GM12878 (cell line): ENCODE data around the gene RCAN1. TPM values are rescaled to one million over a fixed set of nuclear protein-coding genes. Genes with fewer than 3 reads are reported as not detected.

Experiments used
- ATAC-seq: fragments of 200-7000 bp; cut with Tn5 transposase; 3 replicates; pipeline ENCODE4 v1.9.1; 2020; ENCODE audit warnings: mild to moderate bottlenecking, moderate library complexity
- BruUV-seq: library from RNA; stranded (reverse); fragments of 400-500 nt; replicated peaks from 2 replicates; lab custom pipeline; 2021; lab: Mats Ljungman, UMichigan
- CTCF ChIA-PET: fragments of 300-600 bp; sonication (Branson Sonifier 250); formaldehyde crosslinking; extraction: SDS; loops from one replicate; lab custom pipeline; 2021; ENCODE audit warnings: inconsistent platforms; lab: Yijun Ruan, JAX
- POLR2A ChIA-PET: fragments of 350-600 bp; formaldehyde crosslinking; extraction: SDS; loops from one replicate; lab custom pipeline; 2021; ENCODE audit warnings: inconsistent platforms; lab: Charles Lee
- RAD21 ChIA-PET: fragments of 300-600 bp; sonication (Branson Sonifier 250); formaldehyde crosslinking; loops from one replicate; lab custom pipeline; 2023; ENCODE audit warnings: antibody characterized with exemption; ENCODE audit not compliant: unreplicated experiment; lab: Charles Lee
- SMC1A ChIA-PET: fragments of 300-600 bp; sonication (Branson Sonifier 250); formaldehyde crosslinking; loops from one replicate; lab custom pipeline; 2023; ENCODE audit not compliant: unreplicated experiment, uncharacterized antibody; lab: Charles Lee
- DNase-seq: peaks from one replicate; pipeline ENCODE4 v3.0.0-alpha.2; 2011; ENCODE audit warnings: low read depth, low spot score
- FAIRE-seq: peaks from 3 replicates; lab custom pipeline; 2011; peaks lifted over from hg19 to GRCh38; lab: Jason Lieb, UNC
- H2AFZ ChIP-seq: 2 replicates; pipeline ENCODE4 v1.6.0; 2011; ENCODE audit warnings: low read depth, low read length, control low read depth; ENCODE audit not compliant: control insufficient read depth
- H3K27ac ChIP-seq: 2 replicates; pipeline ENCODE4 v1.5.1; 2011; ENCODE audit warnings: control low read depth; ENCODE audit not compliant: control insufficient read depth, insufficient read depth
- H3K27me3 ChIP-seq, 2 experiments: replicated peaks in 1 of 2; 2 replicates each; pipeline versions ENCODE4 v1.6.0 to v1.6.1; 2011; ENCODE audit warnings: low read length in 1 of 2; ENCODE audit not compliant: control insufficient read depth in 2 of 2, insufficient read depth in 2 of 2
- H3K36me3 ChIP-seq, 2 experiments: 2 replicates each; pipeline ENCODE4 v1.5.1; 2011; ENCODE audit warnings: low read length in 1 of 2; ENCODE audit not compliant: control insufficient read depth in 2 of 2, insufficient read depth in 2 of 2
- H3K4me1 ChIP-seq: 2 replicates; pipeline ENCODE4 v1.6.1; 2011; ENCODE audit warnings: mild to moderate bottlenecking, low read length, moderate library complexity, mixed read lengths; ENCODE audit not compliant: control insufficient read depth, insufficient read depth
- H3K4me2 ChIP-seq: 2 replicates; pipeline ENCODE4 v1.6.0; 2011; ENCODE audit warnings: control low read depth; ENCODE audit not compliant: control insufficient read depth, insufficient read depth
- H3K4me3 ChIP-seq: fragments of 200-600 bp; sonication (generic); 2 replicates; pipeline ENCODE4 v1.5.1; 2016
- H3K79me2 ChIP-seq: 2 replicates; pipeline ENCODE4 v1.6.0; 2011; ENCODE audit warnings: low read length; ENCODE audit not compliant: control insufficient read depth, insufficient read depth
- H3K9ac ChIP-seq: 2 replicates; pipeline ENCODE4 v1.8.0; 2011; ENCODE audit warnings: low read length, control low read depth, mixed read lengths; ENCODE audit not compliant: control insufficient read depth, insufficient read depth
- H3K9me3 ChIP-seq: replicated peaks from 3 replicates; pipeline ENCODE4 v1.5.1; 2011; ENCODE audit warnings: mild to moderate bottlenecking, low read length; ENCODE audit not compliant: control insufficient read depth, insufficient read depth
- H4K20me1 ChIP-seq: 2 replicates; pipeline ENCODE4 v1.6.0; 2011; ENCODE audit not compliant: control insufficient read depth, insufficient read depth
- BRCA1 ChIP-seq: IDR thresholded peaks from 2 replicates; pipeline ENCODE4 v1.6.1; 2011; ENCODE audit warnings: low read depth, low read length, improper control_type of control experiment
- E4F1 ChIP-seq: fragments of 450-650 bp; IDR thresholded peaks from 2 replicates; pipeline ENCODE4 v1.6.1; 2018; ENCODE audit warnings: borderline replicate concordance, mild to moderate bottlenecking; ENCODE audit not compliant: partially characterized antibody
- ETV6 ChIP-seq, 2 experiments: fragments of 450-650 bp in 1 of 2; IDR thresholded peaks in 1 of 2; conservative IDR thresholded peaks in 1 of 2; 2 replicates each; pipeline ENCODE4 v1.6.1; 2014; ENCODE audit warnings: antibody characterized with exemption in 1 of 2, borderline replicate concordance in 1 of 2, low read depth in 1 of 2, mild to moderate bottlenecking in 1 of 2, moderate library complexity in 1 of 2
- HDAC2 ChIP-seq: fragments of 200-600 bp; sonication (generic); IDR thresholded peaks from 2 replicates; pipeline ENCODE4 v1.6.1; 2017
- HDGF ChIP-seq: fragments of 450-650 bp; IDR thresholded peaks from 2 replicates; pipeline ENCODE4 v1.6.1; 2016; ENCODE audit warnings: antibody characterized with exemption
- IRF3 ChIP-seq: fragments of 450-650 bp; IDR thresholded peaks from 2 replicates; pipeline ENCODE4 v1.6.1; 2014; ENCODE audit warnings: mild to moderate bottlenecking
- RELA ChIP-seq: fragments of 450-650 bp; IDR thresholded peaks from 2 replicates; pipeline ENCODE4 v1.8.0; 2014; ENCODE audit warnings: borderline replicate concordance; ENCODE audit not compliant: partially characterized antibody
- SMC3 ChIP-seq: IDR thresholded peaks from 2 replicates; pipeline ENCODE4 v1.6.1; 2011; ENCODE audit warnings: low read length, improper control_type of control experiment, borderline replicate concordance
- WRNIP1 ChIP-seq: IDR thresholded peaks from 2 replicates; pipeline ENCODE4 v1.6.1; 2011; ENCODE audit warnings: low read depth, low read length, improper control_type of control experiment, borderline replicate concordance
- WGBS: methylation state at CpG from one replicate; pipeline ENCODE4 v1.1.6; 2016; ENCODE audit warnings: low lambda C conversion rate; ENCODE audit not compliant: insufficient replicate concordance, insufficient coverage; ENCODE audit errors: missing lambda C conversion rate; 5-methylcytosine and 5-hydroxymethylcytosine counted together
- in situ Hi-C: fragments of 300-500 bp; cut with MboI; formaldehyde crosslinking; loops from 9 replicates; pipeline ENCODE4 v1.14.3; 2018; ENCODE audit warnings: mixed read lengths
- intact Hi-C: fragments of 100-400 bp; cut with micrococcal nuclease; formaldehyde crosslinking; loops from one replicate; pipeline ENCODE4 v1.14.2; 2022; ENCODE audit not compliant: unreplicated experiment
- polyA plus RNA-seq, 11 experiments: library from polyadenylated mRNA; depleted of rRNA in 4 of 11; unstranded in 6 of 11; stranded (reverse) in 5 of 11; fragments of >200 nt; fragmentation: Nextera tagmentation in 4 of 11; fragmentation: Illumina TruSeq in 1 of 11; extraction: Ambion mirVana in 4 of 11; extraction: Trizol in 1 of 11; gene quantifications; 1 replicate in 1 of 11; 2 replicates in 10 of 11; pipeline versions ENCODE4 v1.2.1 to v1.2.3, GENCODE V29; 2011 to 2016; ENCODE audit warnings: inconsistent platforms in 2 of 11, missing spikeins in 2 of 11, low read depth in 1 of 11
- total RNA-seq, 4 experiments: library from RNA; depleted of rRNA in 3 of 4; stranded (reverse); fragments of >200 nt in 3 of 4; fragmentation: Illumina TruSeq in 1 of 4; extraction: Trizol in 1 of 4; gene quantifications; 2 replicates each; pipeline versions ENCODE4 v1.2.1 to v1.2.3, GENCODE V29; 2013 to 2021
- TF ChIP-seq, protein P1 (sequence below): IDR thresholded peaks from 2 replicates; pipeline ENCODE4 v1.6.1; 2012; ENCODE audit warnings: low read depth, low read length, improper control_type of control experiment

The RCAN1 gene
- total and polyA plus RNA-seq, 10 of the 15 experiments (the other 5 are each of a cell fraction or from before 2014, with no cell fraction given): 2.8 to 12.9 (median 10.5) TPM

GRCh38 chr21:34592120-34592955 is 22.6 kb downstream of the RCAN1 start:
- H4K20me1 ChIP-seq: no peaks in the 10 kb centered on the region
- no peaks in the 10 kb centered on the region for H3K27me3 ChIP-seq
- intact Hi-C loops: no loop called here
- H3K9me3 ChIP-seq: no peaks in the 10 kb centered on the region; the same call in 2 of the 3 replicates
- no peak overlapping the region for H3K4me2 ChIP-seq
- BruUV-seq: no TSS peak
- DNase-seq (no peak), FAIRE-seq (no peak), ATAC-seq (no peak)
- no peaks in the 10 kb centered on the region for H3K79me2 ChIP-seq
- ChIA-PET RAD21 (interaction anchor here (1.2 kb wide), 1 partner anchor 10 kb away, joined by 3 read pairs; no protein-coding TSS in a partner anchor), SMC1A (interaction anchor here (1.6 to 1.7 kb wide), 2 partner anchors 10 to 11 kb away, joined by 4 to 7 read pairs; no protein-coding TSS in a partner anchor), CTCF (interaction anchor here (0.9 to 1.4 kb wide), 3 partner anchors 9 to 82 kb away, joined by 3 to 4 read pairs (median 4); no protein-coding TSS in a partner anchor), POLR2A (no interaction called here)
- TF ChIP-seq WRNIP1 (no peak), ETV6 (conservative IDR thresholded peaks at IDR 0.05 in 1 of 2, IDR thresholded peaks at IDR 0.05 in 1 of 2; ENCODE audit: borderline replicate concordance in 1 of 2, low read depth in 1 of 2) (no peak), IRF3 (no peak), HDAC2 (no peak), E4F1 (no peak), HDGF (no peak), BRCA1 (no peak), RELA (no peak), SMC3 (no peak)
- TF ChIP-seq, protein P1, sequence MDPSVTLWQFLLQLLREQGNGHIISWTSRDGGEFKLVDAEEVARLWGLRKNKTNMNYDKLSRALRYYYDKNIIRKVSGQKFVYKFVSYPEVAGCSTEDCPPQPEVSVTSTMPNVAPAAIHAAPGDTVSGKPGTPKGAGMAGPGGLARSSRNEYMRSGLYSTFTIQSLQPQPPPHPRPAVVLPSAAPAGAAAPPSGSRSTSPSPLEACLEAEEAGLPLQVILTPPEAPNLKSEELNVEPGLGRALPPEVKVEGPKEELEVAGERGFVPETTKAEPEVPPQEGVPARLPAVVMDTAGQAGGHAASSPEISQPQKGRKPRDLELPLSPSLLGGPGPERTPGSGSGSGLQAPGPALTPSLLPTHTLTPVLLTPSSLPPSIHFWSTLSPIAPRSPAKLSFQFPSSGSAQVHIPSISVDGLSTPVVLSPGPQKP: no peak
- in situ Hi-C loops: no loop called here
- no peak overlapping the region for H2AFZ ChIP-seq
- no peak overlapping the region for H3K9ac ChIP-seq
- no peaks in the 10 kb centered on the region for H3K4me1 ChIP-seq
- 65% methylated on average over 17 of the region's 17 CpGs for WGBS
- no peak overlapping the region for H3K4me3 ChIP-seq
- H3K27ac ChIP-seq: no peak overlapping the region
- H3K36me3 ChIP-seq: no peaks in the 10 kb centered on the region; a peak in 1 of 4 replicates
